HepG2 (cell line): ENCODE data around the gene TP53TG5. TPM values are rescaled to one million over a fixed set of nuclear protein-coding genes. Genes with fewer than 3 reads are reported as not detected.

Experiments used
- ATF1 ChIP-seq: IDR thresholded peaks from 2 replicates; pipeline ENCODE4 v1.6.1; 2016; ENCODE audit warnings: mild to moderate bottlenecking, control low read depth
- DNMT1 ChIP-seq: sonication (generic); formaldehyde crosslinking; IDR thresholded peaks from 2 replicates; pipeline ENCODE4 v1.5.1; 2020; ENCODE audit warnings: mild to moderate bottlenecking, missing genetic modification reagents
- GTF3A ChIP-seq: sonication (generic); formaldehyde crosslinking; conservative IDR thresholded peaks from 2 replicates; pipeline ENCODE4 v1.4.0; 2020; ENCODE audit warnings: mild to moderate bottlenecking, missing genetic modification reagents
- HOXA5 ChIP-seq: sonication (generic); formaldehyde crosslinking; IDR thresholded peaks from 2 replicates; pipeline ENCODE4 v1.4.0; 2020; ENCODE audit warnings: missing genetic modification reagents
- KDM5A ChIP-seq: fragments of 200-600 bp; sonication (generic); IDR thresholded peaks from 2 replicates; pipeline ENCODE4 v1.7.0; 2018; ENCODE audit warnings: antibody characterized with exemption, mild to moderate bottlenecking, low read length, borderline replicate concordance
- MEIS1 ChIP-seq: sonication (generic); formaldehyde crosslinking; IDR thresholded peaks from 2 replicates; pipeline ENCODE4 v1.9.0; 2021; ENCODE audit warnings: mild to moderate bottlenecking, missing genetic modification reagents, moderate library complexity, borderline replicate concordance
- NCOA1 ChIP-seq: sonication (generic); formaldehyde crosslinking; IDR thresholded peaks from 2 replicates; pipeline ENCODE4 v1.9.0; 2021; ENCODE audit warnings: missing genetic modification reagents
- NR3C1 ChIP-seq: sonication (generic); formaldehyde crosslinking; IDR thresholded peaks from 2 replicates; pipeline ENCODE4 v1.4.0; 2020; ENCODE audit warnings: missing genetic modification reagents
- ONECUT2 ChIP-seq: sonication (generic); formaldehyde crosslinking; IDR thresholded peaks from 2 replicates; pipeline ENCODE4 v1.4.0; 2020; ENCODE audit warnings: missing genetic modification reagents
- SKI ChIP-seq: fragments of 450-650 bp; IDR thresholded peaks from one replicate; pipeline ENCODE4 v1.6.1; 2018; ENCODE audit warnings: mild to moderate bottlenecking; ENCODE audit not compliant: partially characterized antibody
- YY1 ChIP-seq: IDR thresholded peaks from 2 replicates; pipeline ENCODE4 v1.6.1; 2011; ENCODE audit warnings: low read length, low read depth, moderate library complexity, mild to moderate bottlenecking; ENCODE audit not compliant: insufficient read depth, insufficient replicate concordance
- ZBTB44 ChIP-seq: sonication (generic); formaldehyde crosslinking; IDR thresholded peaks from 2 replicates; pipeline ENCODE4 v1.4.0; 2020; ENCODE audit warnings: missing genetic modification reagents
- ZNF446 ChIP-seq: sonication (generic); formaldehyde crosslinking; IDR thresholded peaks from 2 replicates; pipeline ENCODE4 v1.5.0; 2020; ENCODE audit warnings: mild to moderate bottlenecking, missing genetic modification reagents
- ZNF546 ChIP-seq: sonication (generic); formaldehyde crosslinking; conservative IDR thresholded peaks from 2 replicates; pipeline ENCODE4 v1.8.1; 2023; ENCODE audit warnings: mild to moderate bottlenecking, missing genetic modification reagents
- ZNF792 ChIP-seq: IDR thresholded peaks from 2 replicates; pipeline ENCODE4 v1.6.1; 2016
- polyA plus RNA-seq, 8 experiments: library from polyadenylated mRNA; depleted of rRNA in 3 of 8; stranded (reverse) in 7 of 8; unstranded in 1 of 8; fragments of >200 nt; fragmentation: Illumina TruSeq in 4 of 8; extraction: Trizol in 4 of 8; gene quantifications; 2 replicates each; pipeline versions ENCODE4 v1.2.1 to v1.2.3, GENCODE V29; 2011 to 2016; ENCODE audit warnings: low read depth in 4 of 8, missing spikeins in 1 of 8, mixed read lengths in 1 of 8; ENCODE audit not compliant: insufficient read depth in 1 of 8
- total RNA-seq, 5 experiments: library from RNA; depleted of rRNA; stranded (reverse); fragments of >200 nt; fragmentation: Illumina TruSeq; extraction: Trizol; gene quantifications; 2 replicates each; pipeline ENCODE4 v1.2.3, GENCODE V29; 2016; ENCODE audit warnings: low read depth in 1 of 5
- TF ChIP-seq, protein P1 (sequence below): sonication (generic); formaldehyde crosslinking; IDR thresholded peaks from 2 replicates; pipeline ENCODE4 v1.5.0; 2020; ENCODE audit warnings: mild to moderate bottlenecking, missing genetic modification reagents
- TF ChIP-seq, protein P2 (sequence below): sonication (generic); formaldehyde crosslinking; IDR thresholded peaks from 2 replicates; pipeline ENCODE4 v1.5.0; 2020; ENCODE audit warnings: mild to moderate bottlenecking, missing genetic modification reagents, borderline replicate concordance

The TP53TG5 gene
- total and polyA plus RNA-seq, 2 of the 13 experiments (the other 11 are each of a cell fraction or from before 2014, with no cell fraction given) = 0.11 TPM; not detected in 1

GRCh38 chr20:45340236-45340847 is 37.8 kb downstream of the TP53TG5 start (continued):
- TF ChIP-seq ZBTB44 (no peak), ONECUT2 (CRISPR knock-in tag) (peak; percentile 30; the same call in 1 of the 2 replicates), ZNF446 (CRISPR knock-in tag) (no peak), KDM5A (0 out of 2 replicates have a peak, but pooled peaks have one; percentile 3), NR3C1 (CRISPR knock-in tag) (no peak), MEIS1 (CRISPR knock-in tag) (peak; percentile 46; the same call in 1 of the 2 replicates), ATF1 (CRISPR knock-in tag) (no peak; the same call in 1 of the 2 replicates), HOXA5 (0 out of 2 replicates have a peak, but pooled peaks have one; percentile 64), YY1 (no peak), NCOA1 (CRISPR knock-in tag) (no peak), ZNF546 (CRISPR knock-in tag) (no peak), GTF3A (CRISPR knock-in tag) (no peak), DNMT1 (CRISPR knock-in tag) (no peak), ZNF792 (CRISPR knock-in tag) (no peak), SKI (peak; percentile 86)
- TF ChIP-seq, protein P1, sequence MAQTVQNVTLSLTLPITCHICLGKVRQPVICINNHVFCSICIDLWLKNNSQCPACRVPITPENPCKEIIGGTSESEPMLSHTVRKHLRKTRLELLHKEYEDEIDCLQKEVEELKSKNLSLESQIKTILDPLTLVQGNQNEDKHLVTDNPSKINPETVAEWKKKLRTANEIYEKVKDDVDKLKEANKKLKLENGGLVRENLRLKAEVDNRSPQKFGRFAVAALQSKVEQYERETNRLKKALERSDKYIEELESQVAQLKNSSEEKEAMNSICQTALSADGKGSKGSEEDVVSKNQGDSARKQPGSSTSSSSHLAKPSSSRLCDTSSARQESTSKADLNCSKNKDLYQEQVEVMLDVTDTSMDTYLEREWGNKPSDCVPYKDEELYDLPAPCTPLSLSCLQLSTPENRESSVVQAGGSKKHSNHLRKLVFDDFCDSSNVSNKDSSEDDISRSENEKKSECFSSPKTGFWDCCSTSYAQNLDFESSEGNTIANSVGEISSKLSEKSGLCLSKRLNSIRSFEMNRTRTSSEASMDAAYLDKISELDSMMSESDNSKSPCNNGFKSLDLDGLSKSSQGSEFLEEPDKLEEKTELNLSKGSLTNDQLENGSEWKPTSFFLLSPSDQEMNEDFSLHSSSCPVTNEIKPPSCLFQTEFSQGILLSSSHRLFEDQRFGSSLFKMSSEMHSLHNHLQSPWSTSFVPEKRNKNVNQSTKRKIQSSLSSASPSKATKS (CRISPR knock-in tag) = no peak
- TF ChIP-seq, protein P2, sequence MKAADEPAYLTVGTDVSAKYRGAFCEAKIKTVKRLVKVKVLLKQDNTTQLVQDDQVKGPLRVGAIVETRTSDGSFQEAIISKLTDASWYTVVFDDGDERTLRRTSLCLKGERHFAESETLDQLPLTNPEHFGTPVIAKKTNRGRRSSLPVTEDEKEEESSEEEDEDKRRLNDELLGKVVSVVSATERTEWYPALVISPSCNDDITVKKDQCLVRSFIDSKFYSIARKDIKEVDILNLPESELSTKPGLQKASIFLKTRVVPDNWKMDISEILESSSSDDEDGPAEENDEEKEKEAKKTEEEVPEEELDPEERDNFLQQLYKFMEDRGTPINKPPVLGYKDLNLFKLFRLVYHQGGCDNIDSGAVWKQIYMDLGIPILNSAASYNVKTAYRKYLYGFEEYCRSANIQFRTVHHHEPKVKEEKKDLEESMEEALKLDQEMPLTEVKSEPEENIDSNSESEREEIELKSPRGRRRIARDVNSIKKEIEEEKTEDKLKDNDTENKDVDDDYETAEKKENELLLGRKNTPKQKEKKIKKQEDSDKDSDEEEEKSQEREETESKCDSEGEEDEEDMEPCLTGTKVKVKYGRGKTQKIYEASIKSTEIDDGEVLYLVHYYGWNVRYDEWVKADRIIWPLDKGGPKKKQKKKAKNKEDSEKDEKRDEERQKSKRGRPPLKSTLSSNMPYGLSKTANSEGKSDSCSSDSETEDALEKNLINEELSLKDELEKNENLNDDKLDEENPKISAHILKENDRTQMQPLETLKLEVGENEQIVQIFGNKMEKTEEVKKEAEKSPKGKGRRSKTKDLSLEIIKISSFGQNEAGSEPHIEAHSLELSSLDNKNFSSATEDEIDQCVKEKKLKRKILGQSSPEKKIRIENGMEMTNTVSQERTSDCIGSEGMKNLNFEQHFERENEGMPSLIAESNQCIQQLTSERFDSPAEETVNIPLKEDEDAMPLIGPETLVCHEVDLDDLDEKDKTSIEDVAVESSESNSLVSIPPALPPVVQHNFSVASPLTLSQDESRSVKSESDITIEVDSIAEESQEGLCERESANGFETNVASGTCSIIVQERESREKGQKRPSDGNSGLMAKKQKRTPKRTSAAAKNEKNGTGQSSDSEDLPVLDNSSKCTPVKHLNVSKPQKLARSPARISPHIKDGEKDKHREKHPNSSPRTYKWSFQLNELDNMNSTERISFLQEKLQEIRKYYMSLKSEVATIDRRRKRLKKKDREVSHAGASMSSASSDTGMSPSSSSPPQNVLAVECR (CRISPR knock-in tag) = no peak
